Activated CD8-positive, alpha-beta memory T cell treated with anti-CD3 and anti-CD28 coated beads, Interleukin-2, amount 10 ng/mL, durations not matched to agents 7 days and 5 days (primary cell): Measurements from ENCODE around the gene RILP. TPM values are rescaled to one million over a fixed set of nuclear protein-coding genes. Genes with fewer than 3 reads are reported as not detected.
A peak's percentile ranks its signal among the peaks of the same experiment; 100 is the strongest.

Source experiments
- ATAC-seq: fragments of 150-1000 bp; cut with Tn5 transposase; one replicate; pipeline ENCODE4 v1.10.0; 2021; ENCODE audit warnings: moderate library complexity
- CTCF ChIA-PET: fragments of 350-600 bp; sonication (Branson Sonifier 250); formaldehyde crosslinking; loops from one replicate; lab custom pipeline; 2021; ENCODE audit warnings: antibody characterized with exemption; lab: Charles Lee
- DNase-seq: peaks from one replicate; pipeline ENCODE4 v3.0.0-alpha.2; 2020
- H3K27ac Mint-ChIP-seq: one replicate; pipeline ENCODE4 v1.8.0; 2021; ENCODE audit warnings: mild to moderate bottlenecking, mixed read lengths
- H3K27me3 Mint-ChIP-seq: one replicate; pipeline ENCODE4 v1.8.0; 2021; ENCODE audit warnings: mixed read lengths
- H3K36me3 Mint-ChIP-seq: one replicate; pipeline ENCODE4 v1.8.0; 2021; ENCODE audit warnings: mild to moderate bottlenecking, mixed read lengths
- H3K4me1 Mint-ChIP-seq: one replicate; pipeline ENCODE4 v1.8.0; 2021; ENCODE audit warnings: mixed read lengths
- H3K4me3 Mint-ChIP-seq: one replicate; pipeline ENCODE4 v1.8.0; 2021; ENCODE audit warnings: mild to moderate bottlenecking, moderate library complexity, mixed read lengths
- H3K9me3 Mint-ChIP-seq: one replicate; pipeline ENCODE4 v1.8.0; 2022; ENCODE audit warnings: low read depth, mixed read lengths
- total RNA-seq, 2 experiments: library from RNA; stranded (reverse); gene quantifications; one replicate each; pipeline ENCODE4 v1.2.3, GENCODE V29; 2021

RILP gene
- total RNA-seq, 2 experiments from 2014 or later: 4.8 to 6.9 TPM

DNA sequence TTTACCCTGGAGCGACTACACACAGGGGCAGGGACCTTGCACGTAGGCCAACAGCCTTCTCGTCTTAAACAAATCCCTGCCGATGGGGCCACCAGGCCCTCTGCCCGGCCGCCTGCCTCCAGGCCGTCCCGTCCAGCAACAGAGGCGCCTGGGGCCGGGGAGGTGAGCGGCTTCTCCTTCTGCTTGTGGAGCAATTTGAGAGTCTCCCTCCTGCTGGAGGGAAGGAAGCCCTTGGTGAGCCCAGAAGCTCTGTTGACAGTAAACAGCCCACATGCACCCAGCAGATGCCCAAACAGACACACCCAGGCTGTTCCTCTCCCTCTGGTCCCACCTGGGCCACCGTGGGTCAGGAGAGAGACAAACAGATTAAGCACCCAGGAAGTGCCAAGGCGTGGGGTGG is 29.2 kb downstream of the RILP start:
- H3K27me3 Mint-ChIP-seq: peaks cover 4% of the 10 kb centered on the region
- no peaks in the 10 kb centered on the region for H3K9me3 Mint-ChIP-seq
- no peaks in the 10 kb centered on the region for H3K36me3 Mint-ChIP-seq
- no peaks in the 10 kb centered on the region for H3K4me1 Mint-ChIP-seq
- DNase-seq (no peak), ATAC-seq (no peak)
- H3K27ac Mint-ChIP-seq: no peak overlapping the region
- CTCF ChIA-PET: interaction anchor here (2.5 kb wide), 1 partner anchor 9 kb away, joined by 9 read pairs; no protein-coding TSS in a partner anchor
- no peak overlapping the region for H3K4me3 Mint-ChIP-seq

DNA sequence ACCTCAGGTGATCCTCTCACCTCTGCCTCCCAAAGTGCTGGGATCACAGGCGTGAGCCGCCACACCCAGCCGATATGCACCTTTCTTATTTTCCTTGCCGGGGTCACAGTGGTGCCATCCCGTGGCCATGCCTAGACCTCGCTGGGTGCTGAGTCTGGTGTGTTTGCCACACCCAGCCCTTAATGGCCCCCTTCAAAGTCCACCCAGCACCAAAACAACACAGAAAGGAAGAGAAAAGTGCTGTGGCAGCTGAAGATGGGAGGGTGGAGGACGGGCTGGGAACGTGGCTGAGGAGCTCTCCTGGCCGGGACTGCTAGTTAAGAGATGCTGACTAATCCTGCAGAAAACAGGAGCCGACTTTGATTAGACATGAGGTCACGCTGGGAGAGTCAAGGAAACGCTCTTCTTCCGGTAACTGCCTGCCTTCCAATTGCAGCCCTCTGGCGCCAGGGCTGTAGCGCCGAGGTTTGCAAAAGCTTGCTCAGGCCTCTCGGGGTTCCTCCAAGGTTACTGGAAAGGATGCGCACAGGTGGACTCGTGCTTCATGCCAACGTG is 32.0 kb downstream of the RILP start:
- Mint-ChIP-seq H3K27ac (no peak overlapping the region), H3K9me3 (no peaks in the 10 kb centered on the region), H3K36me3 (no peaks in the 10 kb centered on the region), H3K4me1 (peaks cover 4% of the 10 kb centered on the region), H3K4me3 (no peak overlapping the region), H3K27me3 (no peaks in the 10 kb centered on the region)
- DNase-seq (no peak), ATAC-seq (no peak)
- CTCF ChIA-PET: interaction anchor here (0.9 to 1.5 kb wide), 2 partner anchors 12 to 32 kb away, joined by 3 to 6 read pairs; partner anchors contain the start of gene RILP

DNA sequence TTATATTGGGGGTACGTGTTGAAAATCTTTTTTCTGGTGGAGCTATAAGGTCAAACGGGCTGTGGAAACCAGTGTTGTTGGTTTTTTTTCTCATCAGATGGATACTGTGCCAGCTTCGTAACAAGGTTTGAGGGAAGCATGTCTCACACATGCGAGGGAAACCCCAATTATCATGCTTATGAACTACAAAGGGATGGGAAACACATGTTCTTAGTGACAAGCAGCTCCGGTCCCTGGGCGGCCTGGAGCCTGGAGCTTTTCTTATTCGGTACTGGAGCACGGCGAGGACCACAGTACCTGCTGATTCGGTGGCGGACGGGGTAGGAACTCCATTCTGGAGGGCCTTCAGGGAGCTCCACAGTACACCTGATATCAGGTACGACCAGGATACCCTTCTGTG is 33.6 kb downstream of the RILP start:
- Mint-ChIP-seq H3K9me3 (no peaks in the 10 kb centered on the region), H3K36me3 (no peaks in the 10 kb centered on the region), H3K4me1 (peaks cover 4% of the 10 kb centered on the region), H3K27me3 (no peaks in the 10 kb centered on the region), H3K4me3 (no peak overlapping the region), H3K27ac (no peak overlapping the region)
- ATAC-seq (no peak), DNase-seq (no peak)
- CTCF ChIA-PET: interaction anchor here (0.7 to 1.7 kb wide), 3 partner anchors 14 to 30 kb away, joined by 3 to 5 read pairs (median 4); no protein-coding TSS in a partner anchor

DNA sequence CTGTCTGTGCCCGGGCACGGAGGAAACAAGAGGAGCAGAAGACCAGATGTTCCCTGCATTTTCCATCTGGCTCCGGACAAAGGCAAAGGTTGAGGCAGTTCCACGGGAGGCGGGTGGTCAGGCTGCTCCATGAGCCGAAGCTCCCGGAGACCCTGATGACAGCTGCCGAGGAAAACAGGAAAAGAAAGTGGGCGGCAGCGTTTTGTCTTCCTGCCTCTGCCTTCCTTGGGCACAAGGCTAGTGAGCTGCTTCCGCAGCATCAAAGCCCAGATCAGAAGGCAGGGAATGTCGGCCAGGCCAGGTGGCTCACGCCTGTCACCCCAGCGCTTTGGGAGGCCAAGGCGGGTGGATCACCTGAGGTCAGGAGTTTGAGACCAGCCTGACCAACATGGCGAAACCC is 37.3 kb downstream of the RILP start:
- ATAC-seq (no peak), DNase-seq (no peak)
- Mint-ChIP-seq H3K4me1 (peaks cover 10% of the 10 kb centered on the region), H3K4me3 (no peak overlapping the region), H3K36me3 (no peaks in the 10 kb centered on the region), H3K27ac (no peak overlapping the region), H3K27me3 (no peaks in the 10 kb centered on the region), H3K9me3 (no peaks in the 10 kb centered on the region)
- CTCF ChIA-PET: no interaction called here

DNA sequence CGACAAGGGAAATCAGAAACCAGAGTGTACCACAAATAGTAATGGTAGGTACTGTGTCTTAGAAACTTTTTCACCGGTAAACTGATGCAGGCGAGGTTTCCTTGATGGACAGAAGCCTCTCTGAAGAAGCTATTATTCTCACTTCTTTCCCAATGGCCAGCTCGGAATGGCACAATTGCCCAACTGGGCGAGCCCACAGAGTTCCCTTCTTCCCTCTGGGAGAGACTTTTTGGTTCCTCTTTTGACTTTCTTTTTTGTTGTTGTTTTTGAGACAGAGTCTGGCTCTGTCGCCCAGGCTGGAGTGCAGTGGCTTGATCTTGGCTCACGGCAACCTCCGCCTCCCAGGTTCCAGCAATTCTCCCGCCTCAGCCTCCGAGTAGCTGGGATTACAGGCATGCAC is 38.0 kb downstream of the RILP start:
- Mint-ChIP-seq H3K36me3 (no peaks in the 10 kb centered on the region), H3K4me3 (no peak overlapping the region), H3K27me3 (no peaks in the 10 kb centered on the region), H3K9me3 (no peaks in the 10 kb centered on the region), H3K27ac (no peak overlapping the region), H3K4me1 (peaks cover 17% of the 10 kb centered on the region)
- ATAC-seq: no peak
- DNase-seq: no peak
- CTCF ChIA-PET: no interaction called here

DNA sequence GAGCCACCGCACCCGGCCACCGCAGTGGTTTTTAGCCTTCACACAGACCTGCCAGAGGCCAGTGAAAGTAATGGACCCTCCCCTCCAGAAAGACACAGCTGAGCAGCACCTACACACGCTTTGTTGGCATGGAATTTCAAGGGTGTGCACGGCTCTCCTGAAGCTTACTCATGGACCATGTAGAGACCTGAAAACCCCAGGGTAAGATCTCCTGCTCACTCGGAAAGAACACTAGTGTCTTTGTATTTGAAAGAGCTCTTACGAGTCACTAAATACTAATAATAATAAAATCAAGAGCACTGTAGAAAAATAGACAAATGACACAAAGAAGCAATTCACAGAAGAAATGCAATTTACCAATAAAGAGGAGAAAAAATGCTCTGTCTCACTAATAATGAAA is 41.0 kb downstream of the RILP start:
- no peak overlapping the region for H3K27ac Mint-ChIP-seq
- H3K4me3 Mint-ChIP-seq: no peak overlapping the region
- DNase-seq: no peak
- CTCF ChIA-PET: interaction anchor here (2.1 kb wide), 1 partner anchor 21 kb away, joined by 10 read pairs; no protein-coding TSS in a partner anchor
- no peaks in the 10 kb centered on the region for H3K9me3 Mint-ChIP-seq
- H3K4me1 Mint-ChIP-seq: peaks cover 13% of the 10 kb centered on the region
- no peaks in the 10 kb centered on the region for H3K27me3 Mint-ChIP-seq
- ATAC-seq: no peak
- H3K36me3 Mint-ChIP-seq: no peaks in the 10 kb centered on the region

DNA sequence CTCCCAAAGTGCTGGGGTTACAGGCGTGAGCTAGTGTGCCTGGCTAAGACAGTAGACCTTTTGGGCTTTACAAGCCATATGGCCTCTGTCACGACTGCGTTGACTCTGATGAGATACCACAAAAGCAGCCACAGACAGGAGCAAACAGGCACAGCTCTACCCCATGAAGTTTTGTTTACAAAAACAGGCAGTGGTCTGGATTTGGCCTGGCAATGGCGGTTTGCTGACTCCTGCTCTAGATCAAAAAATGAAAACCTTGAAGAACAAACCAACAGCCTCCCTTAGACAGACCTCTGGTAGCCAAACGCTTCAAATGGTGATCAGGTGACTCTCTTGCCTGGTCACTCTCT is 41.7 kb downstream of the RILP start:
- H3K4me1 Mint-ChIP-seq: peaks cover 13% of the 10 kb centered on the region
- ATAC-seq: peak; percentile 10
- DNase-seq: no peak
- H3K27me3 Mint-ChIP-seq: no peaks in the 10 kb centered on the region
- no peak overlapping the region for H3K4me3 Mint-ChIP-seq
- H3K27ac Mint-ChIP-seq: no peak overlapping the region
- H3K9me3 Mint-ChIP-seq: no peaks in the 10 kb centered on the region
- CTCF ChIA-PET: interaction anchor here (2.0 to 2.1 kb wide), 2 partner anchors 22 to 33 kb away, joined by 8 to 10 read pairs; no protein-coding TSS in a partner anchor
- H3K36me3 Mint-ChIP-seq: no peaks in the 10 kb centered on the region

DNA sequence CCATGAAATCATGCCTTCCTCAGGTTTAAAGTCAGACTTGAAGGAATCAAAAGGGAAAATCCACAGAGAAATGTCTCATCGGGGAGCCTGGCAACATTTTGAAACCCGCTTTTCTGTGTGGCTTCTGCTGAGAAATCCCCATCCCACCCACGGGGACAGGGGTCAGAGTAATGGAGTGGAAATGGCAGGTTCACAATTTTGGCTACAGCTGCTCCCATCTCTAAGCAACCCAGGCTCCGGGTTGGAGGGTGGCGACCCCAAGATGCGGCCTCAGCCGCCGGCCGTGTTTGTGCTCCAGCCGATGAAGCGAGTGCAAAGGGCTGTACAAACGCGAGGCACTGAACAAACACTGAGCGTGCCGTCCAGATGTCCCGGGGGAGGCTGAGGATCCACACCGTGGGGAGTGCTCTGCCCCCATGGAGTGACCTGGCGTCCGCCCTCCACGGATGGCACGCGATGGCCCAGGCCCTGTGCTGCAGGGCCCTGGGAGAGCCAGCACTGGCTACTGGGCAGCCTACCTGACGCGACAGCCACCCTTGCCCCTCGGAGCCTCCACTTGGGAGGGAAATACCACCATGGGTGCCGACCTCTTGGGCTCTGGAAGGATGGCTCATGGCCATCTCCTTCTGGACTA is 43.2 kb downstream of the RILP start:
- no peak for ATAC-seq
- Mint-ChIP-seq H3K27me3 (no peaks in the 10 kb centered on the region), H3K4me1 (peaks cover 13% of the 10 kb centered on the region), H3K27ac (no peak overlapping the region), H3K9me3 (peaks cover 3% of the 10 kb centered on the region), H3K36me3 (no peaks in the 10 kb centered on the region), H3K4me3 (no peak overlapping the region)
- CTCF ChIA-PET: interaction anchor here (2.0 to 2.1 kb wide), 2 partner anchors 24 to 32 kb away, joined by 8 to 10 read pairs; no protein-coding TSS in a partner anchor
- DNase-seq: no peak

DNA sequence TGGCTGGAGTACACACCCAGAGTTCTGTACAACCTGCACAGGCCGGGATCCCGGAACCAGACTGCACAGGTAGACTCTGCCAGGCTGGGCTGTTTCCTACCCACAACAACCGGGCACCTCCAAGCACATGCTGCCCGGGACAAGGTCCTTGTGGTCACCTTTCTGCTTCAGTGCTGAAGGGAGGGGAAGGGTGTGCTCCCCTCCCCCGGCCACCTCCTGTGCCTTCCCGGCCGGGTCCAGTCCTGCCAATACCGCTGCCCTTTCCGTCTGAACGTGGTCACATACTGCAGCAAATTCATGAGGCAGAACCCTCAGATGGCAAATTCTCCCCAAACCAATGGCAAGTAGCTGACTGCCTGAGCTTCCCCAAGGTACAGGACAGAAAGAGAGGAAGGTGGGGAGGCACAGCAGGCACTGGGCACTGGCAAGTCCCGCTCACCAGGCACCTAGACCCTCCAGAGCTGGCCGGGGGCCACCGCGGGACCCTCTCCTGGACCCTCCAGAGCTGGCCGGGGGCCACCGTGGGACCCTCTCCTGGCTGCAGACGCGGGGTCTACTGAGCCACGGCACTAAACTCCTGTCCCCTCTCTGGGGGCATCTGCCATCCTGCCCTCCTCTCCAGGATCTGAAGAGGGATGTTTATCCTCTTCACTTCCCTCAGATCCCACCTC is 43.9 kb downstream of the RILP start:
- CTCF ChIA-PET: no interaction called here
- ATAC-seq (no peak), DNase-seq (no peak)
- Mint-ChIP-seq H3K9me3 (peaks cover 3% of the 10 kb centered on the region), H3K4me1 (peaks cover 13% of the 10 kb centered on the region), H3K27me3 (no peaks in the 10 kb centered on the region), H3K36me3 (no peaks in the 10 kb centered on the region), H3K4me3 (no peak overlapping the region), H3K27ac (no peak overlapping the region)

DNA sequence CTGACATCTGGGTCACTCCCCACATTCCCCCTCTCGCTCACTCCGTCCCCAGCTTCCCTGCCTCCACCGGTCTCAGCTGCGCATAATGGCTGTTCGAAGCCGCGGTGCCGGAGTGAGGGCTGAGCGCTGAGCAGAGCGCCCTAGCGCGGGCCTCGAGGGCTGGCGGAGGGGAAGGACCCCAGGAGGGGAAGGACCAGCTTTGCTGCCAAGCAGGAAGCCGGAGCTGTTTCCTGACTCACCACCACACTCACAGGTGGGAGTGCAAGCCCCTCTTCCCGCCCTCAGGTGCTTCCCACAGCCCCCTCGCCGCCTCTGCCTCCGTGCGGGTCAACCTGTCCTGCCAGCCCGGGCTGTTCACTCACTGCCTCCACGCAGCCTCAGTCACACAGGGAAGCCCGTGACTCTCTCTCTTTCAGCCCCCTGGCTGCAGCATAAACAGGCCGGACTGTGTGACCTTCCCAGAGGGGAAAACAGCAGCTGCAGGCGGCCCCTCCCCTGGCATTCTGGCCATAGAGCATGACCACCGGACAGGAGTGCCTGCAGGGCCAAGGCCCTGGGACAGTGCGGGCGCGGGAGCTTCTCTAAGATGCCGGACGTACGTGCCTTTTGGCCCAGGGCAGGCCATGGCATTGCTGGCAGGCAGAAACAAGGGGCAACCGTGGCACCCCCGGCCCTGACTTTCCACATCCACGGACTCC is 44.7 kb downstream of the RILP start:
- peaks cover 13% of the 10 kb centered on the region for H3K4me1 Mint-ChIP-seq
- H3K36me3 Mint-ChIP-seq: no peaks in the 10 kb centered on the region
- no peak overlapping the region for H3K4me3 Mint-ChIP-seq
- H3K27me3 Mint-ChIP-seq: no peaks in the 10 kb centered on the region
- ATAC-seq: no peak
- no peak for DNase-seq
- H3K27ac Mint-ChIP-seq: no peak overlapping the region
- CTCF ChIA-PET: no interaction called here
- H3K9me3 Mint-ChIP-seq: peaks cover 3% of the 10 kb centered on the region

DNA sequence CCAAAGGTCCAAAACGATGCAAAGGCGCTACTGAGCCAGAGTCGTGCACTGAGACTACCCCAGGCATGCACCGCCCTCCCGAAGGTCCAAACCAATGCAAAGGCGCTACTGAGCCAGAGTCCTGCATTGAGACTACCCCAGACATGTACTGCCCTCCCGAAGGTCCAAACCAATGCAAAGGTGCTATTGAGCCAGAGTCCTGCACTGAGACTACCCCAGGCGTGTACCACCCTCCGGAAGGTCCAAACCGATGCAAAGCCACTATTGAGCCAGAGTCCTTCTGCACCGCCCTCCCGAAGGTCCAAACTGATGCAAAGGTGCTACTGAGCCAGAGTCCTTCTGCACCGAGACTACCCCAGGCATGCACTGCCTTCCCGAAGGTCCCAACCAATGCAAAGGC is 48.1 kb downstream of the RILP start:
- Mint-ChIP-seq H3K27me3 (no peaks in the 10 kb centered on the region), H3K4me3 (no peak overlapping the region), H3K27ac (no peak overlapping the region), H3K9me3 (peaks cover 3% of the 10 kb centered on the region), H3K4me1 (no peaks in the 10 kb centered on the region), H3K36me3 (no peaks in the 10 kb centered on the region)
- no peak for ATAC-seq
- CTCF ChIA-PET: interaction anchor here (0.6 kb wide), 1 partner anchor 14 kb away, joined by 4 read pairs; no protein-coding TSS in a partner anchor
- DNase-seq: no peak

DNA sequence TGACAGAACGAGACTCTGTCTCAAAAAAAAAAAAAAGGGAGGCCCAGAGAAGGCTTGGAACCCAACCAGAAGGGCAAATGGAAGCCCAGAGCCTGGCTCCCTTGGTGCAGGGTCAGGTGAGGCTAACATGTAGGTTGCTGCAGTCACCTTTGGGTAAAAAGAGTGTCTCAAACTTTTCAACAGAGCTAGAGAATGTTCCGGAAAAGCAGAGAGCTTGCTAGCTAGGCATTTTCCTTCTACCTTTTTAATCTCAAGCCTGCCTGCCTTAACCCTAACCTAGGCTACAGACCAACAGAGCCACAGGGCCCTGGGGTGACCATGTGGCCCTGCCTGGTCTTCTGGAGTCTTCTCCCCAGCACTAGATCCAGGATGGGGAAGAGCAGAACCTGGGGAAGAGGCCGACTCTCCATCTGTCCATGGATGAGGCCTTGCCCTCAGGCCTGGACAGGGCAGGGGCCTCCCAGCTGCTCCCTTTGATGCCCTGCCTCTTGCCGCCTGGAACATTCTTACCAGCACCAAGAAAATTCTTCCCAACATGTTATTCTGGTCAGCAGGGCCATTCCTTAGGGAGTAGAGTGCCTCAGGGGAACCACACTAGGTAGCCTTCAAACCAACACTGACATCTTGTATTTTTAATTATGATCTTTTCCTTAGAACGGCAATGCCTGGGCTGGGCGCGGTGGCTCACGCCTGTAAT is 51.1 kb downstream of the RILP start:
- Mint-ChIP-seq H3K27ac (no peak overlapping the region), H3K36me3 (no peaks in the 10 kb centered on the region), H3K27me3 (no peaks in the 10 kb centered on the region), H3K4me1 (no peaks in the 10 kb centered on the region), H3K9me3 (peaks cover 3% of the 10 kb centered on the region), H3K4me3 (no peak overlapping the region)
- ATAC-seq: no peak
- no peak for DNase-seq
- CTCF ChIA-PET: interaction anchor here (1.0 kb wide), 1 partner anchor 31 kb away, joined by 3 read pairs; no protein-coding TSS in a partner anchor

DNA sequence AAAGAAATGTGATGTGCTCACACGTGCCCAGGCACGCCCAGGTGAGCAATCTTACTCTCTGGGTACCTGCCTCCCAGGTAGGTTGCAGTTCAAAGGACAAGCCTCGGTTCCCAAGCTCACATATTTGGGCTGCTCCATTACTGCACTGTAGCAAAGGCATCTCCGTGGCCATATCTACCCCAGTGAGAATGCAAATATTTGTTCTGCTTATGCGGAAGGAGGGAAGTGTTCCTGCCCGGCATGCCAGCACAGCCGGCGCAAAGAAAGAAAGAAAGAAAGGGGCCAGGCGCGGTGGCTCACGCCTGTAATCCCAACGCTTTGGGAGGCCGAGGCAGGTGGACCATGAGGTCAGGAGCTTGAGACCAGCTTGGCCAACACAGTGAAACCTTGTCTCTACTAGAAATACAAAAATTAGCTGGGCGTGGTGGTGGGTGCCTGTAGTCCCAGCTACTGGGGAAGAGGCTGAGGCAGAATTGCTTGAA is 51.8 kb downstream of the RILP start:
- H3K36me3 Mint-ChIP-seq: no peaks in the 10 kb centered on the region
- H3K27ac Mint-ChIP-seq: no peak overlapping the region
- no peak for DNase-seq
- no peaks in the 10 kb centered on the region for H3K27me3 Mint-ChIP-seq
- ATAC-seq: no peak
- no peak overlapping the region for H3K4me3 Mint-ChIP-seq
- CTCF ChIA-PET: no interaction called here
- peaks cover 3% of the 10 kb centered on the region for H3K9me3 Mint-ChIP-seq
- peaks cover 2% of the 10 kb centered on the region for H3K4me1 Mint-ChIP-seq
